ENCODE measurements around the gene SORCS2.

DNA sequence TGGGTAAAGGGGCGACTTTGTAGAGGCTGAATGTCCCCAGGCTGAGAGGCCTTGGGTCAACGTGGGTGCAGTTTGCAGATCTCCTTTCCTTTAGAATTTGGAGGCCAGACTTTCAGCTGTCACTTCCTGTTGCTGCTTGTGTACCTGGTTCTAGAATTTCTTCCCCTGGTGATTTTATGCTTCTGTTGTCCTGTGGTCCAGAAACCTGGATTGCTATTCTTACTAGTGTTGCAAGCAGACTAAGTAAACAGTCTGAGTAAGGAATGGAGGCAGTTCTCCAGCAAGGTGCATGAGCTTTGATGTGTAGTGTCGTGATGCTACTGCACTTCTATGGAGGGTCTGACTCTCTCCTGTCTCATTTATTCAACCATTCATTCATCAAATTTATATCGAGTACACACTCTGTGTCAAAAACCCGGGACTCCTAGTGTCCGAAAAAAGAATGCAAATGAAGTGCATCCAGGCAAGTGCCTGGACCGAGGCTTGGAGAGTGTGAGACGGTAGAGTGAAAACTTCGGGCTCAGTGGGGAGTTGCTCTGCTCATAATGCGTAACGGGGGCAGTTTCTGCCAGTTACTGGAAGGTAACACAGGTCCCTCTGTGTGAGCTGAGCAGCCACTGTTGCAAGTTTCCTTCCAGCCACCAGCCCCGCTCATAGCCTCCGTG lies 83.3 kb downstream of the SORCS2 start:
- TF ChIP-seq CTCF (IDR thresholded peaks at IDR 0.05) (no peak), EP300 (IDR thresholded peaks at IDR 0.05) (no peak), POLR2A (IDR thresholded peaks at IDR 0.05) (no peak)
